Right lobe of liver (tissue), 6 donors: ENCODE results near the gene IL1R1. TPM values are rescaled to one million over a fixed set of nuclear protein-coding genes. Genes with fewer than 3 reads are reported as not detected.

Source experiments
- ATAC-seq, 4 donors: fragments of 200-7000 bp; cut with Tn5 transposase; one replicate each; pipeline ENCODE4 v1.9.1; 2020; ENCODE audit warnings: mild to moderate bottlenecking in 4 of 4, moderate library complexity in 4 of 4
- DNase-seq, 3 donors: peaks; one replicate each; pipeline ENCODE4 v3.0.0-alpha.2; 2020
- H3K27ac ChIP-seq, 3 donors: fragments of 200-600 bp; one replicate each; pipeline ENCODE4 v1.8.0; 2022
- H3K27me3 ChIP-seq, 2 donors: fragments of 200-600 bp; one replicate each; pipeline ENCODE4 v1.8.0; 2022
- H3K36me3 ChIP-seq, 4 donors: fragments of 200-600 bp; sonication (generic) in 1 of 4; one replicate each; pipeline versions ENCODE4 v1.5.1 to v1.8.0; 2017 to 2022; ENCODE audit warnings: control low read depth in 1 of 4
- H3K4me1 ChIP-seq, 4 donors: fragments of 200-600 bp; sonication (generic) in 1 of 4; one replicate each; pipeline versions ENCODE4 v1.5.1 to v1.8.0; 2017 to 2022; ENCODE audit warnings: control low read depth in 1 of 4
- H3K4me3 ChIP-seq, 3 donors: fragments of 200-600 bp; one replicate each; pipeline ENCODE4 v1.8.0; 2022
- H3K9me3 ChIP-seq, 4 donors: fragments of 200-600 bp; sonication (generic) in 1 of 4; one replicate each; pipeline versions ENCODE4 v1.5.1 to v1.8.0; 2017 to 2022; ENCODE audit warnings: control low read depth in 1 of 4
- POLR2A ChIP-seq: fragments of 450-650 bp; IDR thresholded peaks from one replicate; pipeline ENCODE4 v1.6.1; 2017; ENCODE audit warnings: antibody characterized with exemption, mild to moderate bottlenecking
- WGBS: methylation state at CpG from one replicate; pipeline ENCODE4 v1.1.6; 2018; ENCODE audit warnings: low coverage, low lambda C conversion rate; ENCODE audit not compliant: insufficient coverage; ENCODE audit errors: missing lambda C conversion rate; 5-methylcytosine and 5-hydroxymethylcytosine counted together
- intact Hi-C, 2 donors: fragments of 100-400 bp; cut with DNase I; formaldehyde crosslinking; loops; one replicate each; pipeline versions ENCODE4 v1.11.2 to v1.14.1; 2022
- total RNA-seq, 6 experiments: library from RNA; depleted of rRNA in 2 of 6; stranded (reverse); fragments of >200 nt in 2 of 6; fragmentation: NEBNext Ultra II Directional in 3 of 6; extraction: Animal tissue kit (Norgen Biotek cat#: 25700) in 3 of 6; gene quantifications; one replicate each; pipeline versions ENCODE4 v1.1.0 to v1.2.4, GENCODE V29; 2016 to 2023
- TF ChIP-seq, protein P1 (sequence below), 4 donors: fragments of 200-600 bp in 3 of 4; fragments of 450-650 bp in 1 of 4; IDR thresholded peaks; one replicate each; pipeline versions ENCODE4 v1.5.1 to v1.8.0; 2016 to 2022; ENCODE audit warnings: antibody characterized with exemption in 4 of 4, mild to moderate bottlenecking in 2 of 4
- donor health status: DM: no; HTN: yes; CAD: no.
- donor health status: DM: no; HTN: no; CAD: no.
- donor health status: DM: no; HTN: no; CAD: no.
- donor health status: DM: no; HTN: yes; CAD: no.
- donor health status: DM: no; HTN: yes; CAD: no.

Gene IL1R1
- total RNA-seq, 6 experiments from 2014 or later, result 40.8 to 67.6 (median 52.2) TPM

GRCh38 chr2:102208774-102209173, 66.2 kb downstream of the IL1R1 start:
- DNase-seq, result peak; percentile 67 to 76 (median 74)
- no peaks in the 10 kb centered on the region for H3K36me3 ChIP-seq
- H3K4me3 ChIP-seq, result no peak overlapping the region
- no peaks in the 10 kb centered on the region for H3K27me3 ChIP-seq
- peak; percentile 42 to 76 (median 48) for ATAC-seq
- peaks cover 0 to 23% (median 10%) of the 10 kb centered on the region in 4 donors for H3K4me1 ChIP-seq
- no peaks in the 10 kb centered on the region for H3K9me3 ChIP-seq
- intact Hi-C loops, result no loop called here
- H3K27ac ChIP-seq, result no peak overlapping the region
- TF ChIP-seq, protein P1, sequence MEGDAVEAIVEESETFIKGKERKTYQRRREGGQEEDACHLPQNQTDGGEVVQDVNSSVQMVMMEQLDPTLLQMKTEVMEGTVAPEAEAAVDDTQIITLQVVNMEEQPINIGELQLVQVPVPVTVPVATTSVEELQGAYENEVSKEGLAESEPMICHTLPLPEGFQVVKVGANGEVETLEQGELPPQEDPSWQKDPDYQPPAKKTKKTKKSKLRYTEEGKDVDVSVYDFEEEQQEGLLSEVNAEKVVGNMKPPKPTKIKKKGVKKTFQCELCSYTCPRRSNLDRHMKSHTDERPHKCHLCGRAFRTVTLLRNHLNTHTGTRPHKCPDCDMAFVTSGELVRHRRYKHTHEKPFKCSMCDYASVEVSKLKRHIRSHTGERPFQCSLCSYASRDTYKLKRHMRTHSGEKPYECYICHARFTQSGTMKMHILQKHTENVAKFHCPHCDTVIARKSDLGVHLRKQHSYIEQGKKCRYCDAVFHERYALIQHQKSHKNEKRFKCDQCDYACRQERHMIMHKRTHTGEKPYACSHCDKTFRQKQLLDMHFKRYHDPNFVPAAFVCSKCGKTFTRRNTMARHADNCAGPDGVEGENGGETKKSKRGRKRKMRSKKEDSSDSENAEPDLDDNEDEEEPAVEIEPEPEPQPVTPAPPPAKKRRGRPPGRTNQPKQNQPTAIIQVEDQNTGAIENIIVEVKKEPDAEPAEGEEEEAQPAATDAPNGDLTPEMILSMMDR (IDR thresholded peaks at IDR 0.05), result no peak
- TF ChIP-seq POLR2A, result no peak

GRCh38 chr2:102209474-102209873, 66.9 kb downstream of the IL1R1 start:
- 15% methylated on average over 1 of the region's 1 CpG for WGBS
- DNase-seq (no peak), ATAC-seq (no peak)
- H3K36me3 ChIP-seq, result no peaks in the 10 kb centered on the region
- H3K27me3 ChIP-seq, result no peaks in the 10 kb centered on the region
- TF ChIP-seq, protein P1 (IDR thresholded peaks at IDR 0.05), result no peak
- H3K4me3 ChIP-seq, result no peak overlapping the region
- intact Hi-C loops, result no loop called here
- H3K4me1 ChIP-seq, result peaks cover 0 to 23% (median 10%) of the 10 kb centered on the region in 4 donors
- H3K9me3 ChIP-seq, result no peaks in the 10 kb centered on the region
- H3K27ac ChIP-seq, result no peak overlapping the region

DNA sequence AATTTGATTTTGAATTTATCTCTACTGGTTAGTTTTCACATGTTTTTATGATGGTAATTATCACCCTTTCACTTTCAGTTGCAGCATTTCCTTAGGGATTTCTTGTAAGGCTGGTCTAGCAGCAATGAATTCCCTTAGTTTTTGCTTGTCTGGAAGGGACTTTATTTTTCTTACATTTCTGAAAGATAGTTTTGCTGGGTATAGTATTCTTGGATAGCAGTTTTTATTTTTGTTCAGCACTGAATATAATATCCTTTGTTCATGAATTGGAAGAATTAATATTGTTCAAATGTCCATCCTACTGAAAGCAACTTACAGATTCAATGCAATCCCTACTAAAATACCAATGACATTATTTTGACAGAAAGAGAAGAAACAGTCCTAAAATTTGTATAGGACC, 74.5 kb downstream of the IL1R1 start:
- H3K27me3 ChIP-seq, result no peaks in the 10 kb centered on the region
- DNase-seq (no peak), ATAC-seq (no peak)
- intact Hi-C loops, result no loop called here
- no peak overlapping the region for H3K4me3 ChIP-seq
- H3K9me3 ChIP-seq, result peaks cover 0 to 4% (median 0%) of the 10 kb centered on the region in 4 donors
- no peaks in the 10 kb centered on the region for H3K36me3 ChIP-seq
- no peaks in the 10 kb centered on the region for H3K4me1 ChIP-seq
- no peak for TF ChIP-seq POLR2A
- TF ChIP-seq, protein P1 (IDR thresholded peaks at IDR 0.05), result no peak
- no peak overlapping the region for H3K27ac ChIP-seq

- Histone ChIP-seq H3K27ac (no peak overlapping the region), H3K36me3 (no peaks in the 10 kb centered on the region), H3K4me1 (peaks cover 0 to 19% (median 4%) of the 10 kb centered on the region in 4 donors), H3K4me3 (no peak overlapping the region), H3K27me3 (no peaks in the 10 kb centered on the region), H3K9me3 (no peaks in the 10 kb centered on the region)
- DNase-seq, result no peak
- TF ChIP-seq, protein P1 (IDR thresholded peaks at IDR 0.05), result no peak
- TF ChIP-seq POLR2A, result no peak
- no peak for ATAC-seq
- intact Hi-C loops, result no loop called here
- WGBS, result 59% methylated on average over 3 of the region's 8 CpGs
Observed at GRCh38 chr2:102224824-102225739, 82.5 kb downstream of the IL1R1 start.
